Measurements from ENCODE around the gene GOLT1B.

The GOLT1B gene

DNA sequence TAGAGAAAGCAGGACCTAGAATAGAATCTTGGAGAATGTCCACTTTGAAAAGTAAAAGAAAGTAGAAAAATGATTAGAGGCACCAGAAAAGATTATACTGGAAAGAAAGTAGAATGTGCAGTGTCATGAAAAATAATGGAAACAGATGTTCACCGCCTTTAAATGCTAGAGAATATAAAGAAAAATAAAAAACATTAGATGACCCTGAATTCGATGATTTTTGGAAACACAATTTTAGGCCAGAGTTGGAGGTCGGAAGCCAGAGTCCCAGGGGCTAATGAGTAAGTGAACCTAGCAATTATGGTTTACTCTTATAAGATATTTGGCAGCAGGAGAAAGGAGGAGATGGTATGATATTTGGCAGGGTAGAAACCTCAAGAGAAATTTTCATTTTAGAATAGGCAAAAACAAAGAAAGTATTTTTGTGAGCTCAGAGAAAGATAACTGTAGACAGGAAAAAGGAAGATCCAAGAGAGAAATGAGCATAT, 65.4 kb downstream of the GOLT1B start:
- no peak for DNase-seq
